A549 (cell line): ENCODE data around the gene ADGRB2. TPM values are rescaled to one million over a fixed set of nuclear protein-coding genes. Genes with fewer than 3 reads are reported as not detected.

Source experiments
- ATAC-seq, 2 experiments: fragments of 200-7000 bp in 1 of 2; fragments of >200 bp in 1 of 2; cut with Nextera tagmentation in 1 of 2; cut with Tn5 transposase in 1 of 2; 3 replicates each; pipeline versions ENCODE4 v1.8.0 to v1.9.1; 2018 to 2020; ENCODE audit warnings: mild to moderate bottlenecking in 1 of 2, moderate library complexity in 1 of 2
- CTCF ChIA-PET: fragments of 300-600 bp; sonication (Branson Sonifier 250); formaldehyde crosslinking; extraction: SDS; loops from one replicate; lab custom pipeline; 2021; ENCODE audit warnings: antibody characterized with exemption, inconsistent platforms; lab: Yijun Ruan, JAX
- POLR2A ChIA-PET: fragments of 350-600 bp; formaldehyde crosslinking; extraction: SDS; loops from one replicate; lab custom pipeline; 2021; ENCODE audit warnings: antibody characterized with exemption, inconsistent platforms; lab: Yijun Ruan, JAX
- DNase-seq, 2 experiments: peaks; one replicate each; pipeline versions ENCODE4 v3.0.0 to v3.0.0-alpha.2; 2011 to 2016; ENCODE audit warnings: low read depth in 1 of 2, low spot score in 1 of 2
- FAIRE-seq: peaks from 2 replicates; lab custom pipeline; 2011; peaks lifted over from hg19 to GRCh38; lab: Jason Lieb, UNC
- H3K27ac ChIP-seq, 2 experiments: fragments of >200 bp; sonication (Bioruptor Twin); formaldehyde crosslinking; 3 replicates each; pipeline ENCODE4 v1.5.1; 2016 to 2017
- H3K4me1 ChIP-seq: fragments of >200 bp; sonication (Bioruptor Twin); formaldehyde crosslinking; 3 replicates; pipeline ENCODE4 v1.6.1; 2016
- H3K4me2 ChIP-seq: fragments of >200 bp; sonication (Bioruptor Twin); formaldehyde crosslinking; 3 replicates; pipeline ENCODE4 v1.6.1; 2016
- H3K4me3 ChIP-seq: fragments of >200 bp; sonication (Bioruptor Twin); formaldehyde crosslinking; 3 replicates; pipeline ENCODE4 v1.5.1; 2016
- H3K9me3 ChIP-seq: fragments of >200 bp; sonication (Bioruptor Twin); formaldehyde crosslinking; 3 replicates; pipeline ENCODE4 v1.6.1; 2016
- BHLHE40 ChIP-seq: IDR thresholded peaks from 2 replicates; pipeline ENCODE4 v1.6.1; 2012; ENCODE audit warnings: low read depth, low read length, inconsistent platforms
- CHD4 ChIP-seq: fragments of 200-600 bp; sonication (generic); IDR thresholded peaks from 2 replicates; pipeline ENCODE4 v1.6.1; 2016; ENCODE audit warnings: antibody characterized with exemption, mild to moderate bottlenecking, borderline replicate concordance
- EHMT2 ChIP-seq: fragments of 200-600 bp; sonication (generic); IDR thresholded peaks from 2 replicates; pipeline ENCODE4 v1.6.1; 2016; ENCODE audit warnings: antibody characterized with exemption, low read depth, mild to moderate bottlenecking, moderate library complexity
- FOSB ChIP-seq: fragments of 250-450 bp; sonication (Bioruptor Pico); IDR thresholded peaks from 2 replicates; pipeline ENCODE4 v1.5.0; 2020; ENCODE audit warnings: mild to moderate bottlenecking, moderate library complexity
- FOSL2 ChIP-seq, 2 experiments: fragments of 450-650 bp in 1 of 2; fragments of >200 bp in 1 of 2; sonication (Bioruptor Twin) in 1 of 2; formaldehyde crosslinking; IDR thresholded peaks; 2 replicates each; pipeline versions ENCODE4 v1.5.0 to v1.6.1; 2016 to 2020; ENCODE audit warnings: mild to moderate bottlenecking in 1 of 2, moderate library complexity in 1 of 2
- FOXS1 ChIP-seq: fragments of 250-450 bp; sonication (Bioruptor Pico); IDR thresholded peaks from 2 replicates; pipeline ENCODE4 v1.5.0; 2020; ENCODE audit warnings: mild to moderate bottlenecking, moderate library complexity
- HES2 ChIP-seq: fragments of >200 bp; sonication (Bioruptor Twin); formaldehyde crosslinking; IDR thresholded peaks from 2 replicates; pipeline ENCODE4 v1.6.1; 2016
- HOXB5 ChIP-seq: fragments of 250-450 bp; sonication (Bioruptor Pico); IDR thresholded peaks from 2 replicates; pipeline ENCODE4 v1.5.0; 2020; ENCODE audit warnings: mild to moderate bottlenecking, moderate library complexity
- JUNB ChIP-seq: fragments of >200 bp; sonication (Bioruptor Twin); formaldehyde crosslinking; IDR thresholded peaks from 2 replicates; pipeline ENCODE4 v1.6.1; 2016
- MAZ ChIP-seq: fragments of 150-350 bp; IDR thresholded peaks from 2 replicates; pipeline ENCODE4 v1.6.1; 2014; ENCODE audit warnings: antibody characterized with exemption, low read depth, low read length, borderline replicate concordance
- NPAS2 ChIP-seq: fragments of 250-450 bp; sonication (Bioruptor Pico); IDR thresholded peaks from 2 replicates; pipeline ENCODE4 v1.8.0; 2022; ENCODE audit warnings: mild to moderate bottlenecking, moderate library complexity, borderline replicate concordance
- NR3C1 ChIP-seq: fragments of >200 bp; sonication (Bioruptor Twin); formaldehyde crosslinking; IDR thresholded peaks from 3 replicates; pipeline ENCODE4 v1.6.1; 2017
- PHF8 ChIP-seq: fragments of 200-600 bp; sonication (generic); IDR thresholded peaks from 2 replicates; pipeline ENCODE4 v1.6.1; 2016; ENCODE audit warnings: low read depth, mild to moderate bottlenecking, antibody characterized with exemption, moderate library complexity, borderline replicate concordance
- REST ChIP-seq: fragments of 200-600 bp; sonication (generic); IDR thresholded peaks from 2 replicates; pipeline ENCODE4 v1.6.1; 2016; ENCODE audit warnings: antibody characterized with exemption, mild to moderate bottlenecking, moderate library complexity
- TP53 ChIP-seq: fragments of 250-450 bp; sonication (Bioruptor Pico); IDR thresholded peaks from 2 replicates; pipeline ENCODE4 v1.5.0; 2021; ENCODE audit warnings: mild to moderate bottlenecking, moderate library complexity
- ZC3H11A ChIP-seq: fragments of 450-650 bp; IDR thresholded peaks from 2 replicates; pipeline ENCODE4 v1.6.1; 2014; ENCODE audit warnings: antibody characterized with exemption, mild to moderate bottlenecking
- WGBS: methylation state at CpG from one replicate; pipeline ENCODE4 v1.1.6; 2017; ENCODE audit errors: missing lambda C conversion rate; 5-methylcytosine and 5-hydroxymethylcytosine counted together
- polyA plus RNA-seq, 4 experiments: library from polyadenylated mRNA; depleted of rRNA in 3 of 4; stranded (reverse); fragments of >200 nt; fragmentation: RNase III in 1 of 4; extraction: RNeasy Plus Mini Kit Qiagen cat#74134 plus additional on column Dnase treatment in 1 of 4; gene quantifications; 2 replicates in 3 of 4; 3 replicates in 1 of 4; pipeline ENCODE4 v1.2.3, GENCODE V29; 2011 to 2017
- TF ChIP-seq, protein P1 (sequence below): fragments of 250-450 bp; sonication (Bioruptor Pico); IDR thresholded peaks from 2 replicates; pipeline ENCODE4 v1.5.0; 2020; ENCODE audit warnings: low read depth, mild to moderate bottlenecking, moderate library complexity
- TF ChIP-seq, protein P2 (sequence below): IDR thresholded peaks from 2 replicates; pipeline ENCODE4 v1.6.1; 2012
- TF ChIP-seq, protein P3 (sequence below): fragments of 250-450 bp; sonication (Bioruptor Pico); IDR thresholded peaks from 2 replicates; pipeline ENCODE4 v1.5.0; 2021; ENCODE audit warnings: mild to moderate bottlenecking, moderate library complexity, borderline replicate concordance

ADGRB2 gene
- polyA plus RNA-seq, 2 of the 4 experiments (the other 2 are of a cell fraction), result 2.3 to 6.6 TPM

DNA sequence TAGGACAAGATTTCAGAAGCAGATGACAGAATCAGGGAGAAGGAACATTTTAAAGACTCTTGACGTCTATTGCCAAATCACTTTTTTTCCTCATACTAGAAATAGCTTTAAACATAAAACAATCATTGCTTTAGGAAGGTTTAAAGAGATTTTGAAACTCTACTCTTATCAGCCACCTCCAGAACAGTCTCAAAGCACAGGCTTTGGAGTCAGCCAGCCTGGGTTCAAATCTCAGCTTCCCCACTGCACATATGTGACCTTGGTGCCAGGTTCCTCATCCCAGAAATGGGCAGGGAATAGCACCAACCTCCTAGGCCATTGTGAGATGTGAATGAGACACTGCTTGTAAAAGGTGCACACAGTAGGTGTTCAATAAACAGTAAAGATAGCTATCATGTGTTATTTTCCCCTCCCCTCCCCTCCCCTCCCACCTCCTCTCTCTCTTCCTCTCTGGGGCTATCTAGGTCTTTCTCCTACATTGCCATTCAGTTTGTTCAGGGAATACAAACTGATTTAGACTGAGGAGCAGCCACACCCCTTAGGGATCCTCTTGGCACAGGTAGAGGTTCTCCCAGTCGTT is 31.0 kb upstream of the ADGRB2 start:
- 49% methylated on average over 2 of the region's 2 CpGs for WGBS
- ChIA-PET POLR2A (no interaction called here), CTCF (interaction anchor here (0.6 to 1.2 kb wide), 3 partner anchors 32 to 268 kb away, joined by 3 read pairs; no protein-coding TSS in a partner anchor)
- H3K4me2 ChIP-seq, result no peak overlapping the region
- no peak overlapping the region for H3K27ac ChIP-seq
- no peak for ATAC-seq
- no peaks in the 10 kb centered on the region for H3K9me3 ChIP-seq
- H3K4me1 ChIP-seq, result peaks cover 28% of the 10 kb centered on the region
- FAIRE-seq, result no peak
- H3K4me3 ChIP-seq, result no peak overlapping the region
- TF ChIP-seq EHMT2, result no peak
- no peak for TF ChIP-seq TP53 (CRISPR knock-in tag)
- no peak for TF ChIP-seq FOXS1 (CRISPR knock-in tag)
- no peak for TF ChIP-seq NPAS2 (CRISPR knock-in tag)
- no peak for TF ChIP-seq FOSB (CRISPR knock-in tag)
- TF ChIP-seq PHF8, result no peak
- TF ChIP-seq HOXB5 (CRISPR knock-in tag), result no peak
- TF ChIP-seq HES2, result no peak
- TF ChIP-seq CHD4, result no peak
- TF ChIP-seq JUNB, result no peak
- TF ChIP-seq FOSL2 (IDR thresholded peaks at IDR 0.05), result no peak
- no peak for TF ChIP-seq FOSL2 (CRISPR knock-in tag; IDR thresholded peaks at IDR 0.05)
- TF ChIP-seq NR3C1, result no peak
- no peak for TF ChIP-seq REST
- TF ChIP-seq MAZ, result no peak
- TF ChIP-seq, protein P1, sequence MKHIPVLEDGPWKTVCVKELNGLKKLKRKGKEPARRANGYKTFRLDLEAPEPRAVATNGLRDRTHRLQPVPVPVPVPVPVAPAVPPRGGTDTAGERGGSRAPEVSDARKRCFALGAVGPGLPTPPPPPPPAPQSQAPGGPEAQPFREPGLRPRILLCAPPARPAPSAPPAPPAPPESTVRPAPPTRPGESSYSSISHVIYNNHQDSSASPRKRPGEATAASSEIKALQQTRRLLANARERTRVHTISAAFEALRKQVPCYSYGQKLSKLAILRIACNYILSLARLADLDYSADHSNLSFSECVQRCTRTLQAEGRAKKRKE (CRISPR knock-in tag), result no peak
- no peak for TF ChIP-seq ZC3H11A
- no peak for TF ChIP-seq BHLHE40
- TF ChIP-seq, protein P2, sequence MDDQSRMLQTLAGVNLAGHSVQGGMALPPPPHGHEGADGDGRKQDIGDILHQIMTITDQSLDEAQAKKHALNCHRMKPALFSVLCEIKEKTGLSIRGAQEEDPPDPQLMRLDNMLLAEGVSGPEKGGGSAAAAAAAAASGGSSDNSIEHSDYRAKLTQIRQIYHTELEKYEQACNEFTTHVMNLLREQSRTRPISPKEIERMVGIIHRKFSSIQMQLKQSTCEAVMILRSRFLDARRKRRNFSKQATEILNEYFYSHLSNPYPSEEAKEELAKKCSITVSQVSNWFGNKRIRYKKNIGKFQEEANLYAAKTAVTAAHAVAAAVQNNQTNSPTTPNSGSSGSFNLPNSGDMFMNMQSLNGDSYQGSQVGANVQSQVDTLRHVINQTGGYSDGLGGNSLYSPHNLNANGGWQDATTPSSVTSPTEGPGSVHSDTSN, result no peak
- TF ChIP-seq, protein P3, sequence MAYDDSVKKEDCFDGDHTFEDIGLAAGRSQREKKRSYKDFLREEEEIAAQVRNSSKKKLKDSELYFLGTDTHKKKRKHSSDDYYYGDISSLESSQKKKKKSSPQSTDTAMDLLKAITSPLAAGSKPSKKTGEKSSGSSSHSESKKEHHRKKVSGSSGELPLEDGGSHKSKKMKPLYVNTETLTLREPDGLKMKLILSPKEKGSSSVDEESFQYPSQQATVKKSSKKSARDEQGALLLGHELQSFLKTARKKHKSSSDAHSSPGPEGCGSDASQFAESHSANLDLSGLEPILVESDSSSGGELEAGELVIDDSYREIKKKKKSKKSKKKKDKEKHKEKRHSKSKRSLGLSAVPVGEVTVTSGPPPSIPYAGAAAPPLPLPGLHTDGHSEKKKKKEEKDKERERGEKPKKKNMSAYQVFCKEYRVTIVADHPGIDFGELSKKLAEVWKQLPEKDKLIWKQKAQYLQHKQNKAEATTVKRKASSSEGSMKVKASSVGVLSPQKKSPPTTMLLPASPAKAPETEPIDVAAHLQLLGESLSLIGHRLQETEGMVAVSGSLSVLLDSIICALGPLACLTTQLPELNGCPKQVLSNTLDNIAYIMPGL (CRISPR knock-in tag), result no peak
- DNase-seq, result no peak
